A673 (cell line): ENCODE data around the gene PSMB10. TPM values are rescaled to one million over a fixed set of nuclear protein-coding genes. Genes with fewer than 3 reads are reported as not detected.

Experiments
- BruUV-seq: library from RNA; stranded (reverse); fragments of 400-500 nt; replicated peaks from 2 replicates; lab custom pipeline; 2021; lab: Mats Ljungman, UMichigan
- CTCF ChIA-PET: fragments of 300-600 bp; sonication (Branson Sonifier 250); formaldehyde crosslinking; loops from one replicate; lab custom pipeline; 2022; ENCODE audit warnings: antibody characterized with exemption; lab: Charles Lee
- POLR2A ChIA-PET: fragments of 300-600 bp; sonication (Branson Sonifier 250); formaldehyde crosslinking; loops from one replicate; lab custom pipeline; 2022; ENCODE audit warnings: antibody characterized with exemption; ENCODE audit not compliant: low non-redundant PET; lab: Charles Lee
- DNase-seq: peaks from one replicate; pipeline ENCODE4 v3.0.0-alpha.2; 2015; ENCODE audit warnings: low spot score
- H3K27ac ChIP-seq: fragments of 200-600 bp; sonication (generic); 2 replicates; pipeline ENCODE4 v1.5.1; 2016; ENCODE audit warnings: mixed run types, low read depth, mild to moderate bottlenecking, mixed read lengths, antibody characterized with exemption, low read length; ENCODE audit not compliant: poor library complexity, severe bottlenecking
- H3K27me3 ChIP-seq: fragments of 200-600 bp; sonication (generic); replicated peaks from 2 replicates; pipeline ENCODE4 v1.6.1; 2017; ENCODE audit warnings: mixed run types, low read depth, mild to moderate bottlenecking, mixed read lengths, antibody characterized with exemption, low read length; ENCODE audit not compliant: insufficient read depth, poor library complexity
- H3K36me3 ChIP-seq: fragments of 200-600 bp; sonication (generic); 2 replicates; pipeline ENCODE4 v1.6.1; 2016; ENCODE audit warnings: mixed run types, mild to moderate bottlenecking, mixed read lengths, antibody characterized with exemption, low read length; ENCODE audit not compliant: insufficient read depth, poor library complexity, severe bottlenecking
- H3K4me1 ChIP-seq: fragments of 200-600 bp; sonication (generic); 2 replicates; pipeline ENCODE4 v1.6.1; 2017; ENCODE audit warnings: mixed run types, mild to moderate bottlenecking, mixed read lengths, antibody characterized with exemption, low read length; ENCODE audit not compliant: insufficient read depth, poor library complexity, severe bottlenecking
- H3K4me3 ChIP-seq: fragments of 200-600 bp; sonication (generic); 2 replicates; pipeline ENCODE4 v1.5.1; 2016; ENCODE audit warnings: low read depth, mixed run types, mild to moderate bottlenecking, mixed read lengths, low read length; ENCODE audit not compliant: poor library complexity, severe bottlenecking
- H3K9me3 ChIP-seq: fragments of 200-600 bp; sonication (generic); 2 replicates; pipeline ENCODE4 v1.6.1; 2016; ENCODE audit warnings: mixed run types, low read depth, mild to moderate bottlenecking, mixed read lengths, antibody characterized with exemption, low read length; ENCODE audit not compliant: poor library complexity, severe bottlenecking
- CTCF ChIP-seq: fragments of 300-800, 200-600 bp; sonication (generic); conservative IDR thresholded peaks from 2 replicates; pipeline ENCODE4 v1.5.1; 2017; ENCODE audit warnings: low read depth, mild to moderate bottlenecking, antibody characterized with exemption, low read length, moderate library complexity, mixed read lengths
- EZH2 ChIP-seq: fragments of 200-600 bp; sonication (generic); IDR thresholded peaks from 2 replicates; pipeline ENCODE4 v1.6.1; 2017; ENCODE audit warnings: borderline replicate concordance, low read depth, mild to moderate bottlenecking, mixed read lengths, antibody characterized with exemption, low read length; ENCODE audit not compliant: poor library complexity, severe bottlenecking
- intact Hi-C: fragments of 100-400 bp; cut with micrococcal nuclease; formaldehyde crosslinking; loops from one replicate; pipeline ENCODE4 v1.10.0; 2022; ENCODE audit not compliant: unreplicated experiment
- total RNA-seq: library from RNA; stranded (reverse); gene quantifications from 2 replicates; pipeline ENCODE4 v1.2.3, GENCODE V29; 2021

PSMB10 gene
- total RNA-seq, 1 experiment from 2014 or later: 21.6 TPM

DNA sequence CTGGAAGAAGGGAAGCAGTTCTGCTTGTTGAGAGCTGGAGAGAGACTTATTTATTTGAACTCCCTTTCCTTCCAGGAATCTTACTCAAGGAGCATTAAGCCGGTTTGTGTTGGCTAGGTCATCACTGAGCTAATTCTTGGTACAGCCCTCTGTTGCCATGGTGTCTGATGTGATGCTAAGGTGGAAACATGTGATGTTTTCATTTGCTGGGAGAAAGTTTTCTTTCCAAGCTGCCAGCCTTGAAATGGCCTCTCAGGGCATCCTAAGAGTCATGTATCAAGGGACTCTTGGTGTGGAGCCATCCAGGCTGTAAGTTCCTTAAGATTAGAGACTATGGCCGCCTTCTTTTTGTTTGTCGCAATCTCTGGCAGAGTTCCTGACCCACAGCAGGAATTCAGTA is 39.4 kb downstream of the PSMB10 start:
- Histone ChIP-seq H3K27ac (no peak overlapping the region), H3K4me1 (peaks cover 6% of the 10 kb centered on the region), H3K9me3 (no peaks in the 10 kb centered on the region), H3K36me3 (no peaks in the 10 kb centered on the region), H3K27me3 (no peaks in the 10 kb centered on the region), H3K4me3 (no peak overlapping the region)
- CTCF ChIA-PET: interaction anchor here (0.6 kb wide), 1 partner anchor 37 kb away, joined by 7 read pairs; no protein-coding TSS in a partner anchor
- BruUV-seq: no TSS peak
- TF ChIP-seq EZH2: no peak
- DNase-seq: no peak
- POLR2A ChIA-PET: no interaction called here
- intact Hi-C loops: no loop called here

DNA sequence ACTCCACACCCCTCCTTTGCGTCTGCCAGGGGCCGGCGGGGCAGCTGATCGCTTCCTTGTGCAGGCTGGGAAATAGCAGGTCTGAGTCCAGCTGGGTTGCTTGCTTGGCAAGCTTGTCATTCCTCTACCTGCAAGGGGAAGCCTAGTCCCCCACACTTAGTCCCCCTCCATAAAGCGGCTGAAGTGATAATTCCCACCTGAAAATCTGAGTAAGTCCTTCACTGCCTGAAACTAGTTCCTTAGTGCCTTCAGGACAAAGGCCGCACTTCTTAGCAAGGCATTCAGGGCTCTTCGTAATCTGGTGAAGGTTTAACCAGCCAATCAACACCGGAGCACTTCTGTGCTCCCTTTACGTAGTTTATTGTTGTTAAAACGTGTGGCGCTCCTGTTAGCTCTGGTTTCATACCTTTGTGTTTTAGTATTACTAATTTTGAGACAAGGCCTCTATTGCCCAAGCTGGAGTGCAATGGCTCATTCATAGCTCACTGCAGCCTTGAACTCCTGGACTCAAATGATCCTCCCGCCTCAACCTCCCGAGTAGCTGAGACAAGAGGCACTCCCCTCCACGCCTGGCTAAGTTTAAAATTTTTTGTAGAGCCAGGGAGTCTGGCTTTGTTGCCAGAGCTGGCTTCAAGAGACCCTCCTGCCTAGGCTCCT is 42.8 kb downstream of the PSMB10 start:
- Histone ChIP-seq H3K9me3 (no peaks in the 10 kb centered on the region), H3K4me1 (peaks cover 6% of the 10 kb centered on the region), H3K27ac (peak overlapping the region; percentile 98), H3K36me3 (no peaks in the 10 kb centered on the region), H3K4me3 (peak overlapping the region; percentile 100), H3K27me3 (no peaks in the 10 kb centered on the region)
- TF ChIP-seq EZH2 (no peak), CTCF (no peak)
- no peak for DNase-seq
- ChIA-PET CTCF (interaction anchor here (1.6 kb wide), 1 partner anchor 10 kb away, joined by 5 read pairs; the partner anchor contains the start of gene NRN1L), POLR2A (no interaction called here)
- intact Hi-C loops: no loop called here
- TSS peak; percentile 44 for BruUV-seq

DNA sequence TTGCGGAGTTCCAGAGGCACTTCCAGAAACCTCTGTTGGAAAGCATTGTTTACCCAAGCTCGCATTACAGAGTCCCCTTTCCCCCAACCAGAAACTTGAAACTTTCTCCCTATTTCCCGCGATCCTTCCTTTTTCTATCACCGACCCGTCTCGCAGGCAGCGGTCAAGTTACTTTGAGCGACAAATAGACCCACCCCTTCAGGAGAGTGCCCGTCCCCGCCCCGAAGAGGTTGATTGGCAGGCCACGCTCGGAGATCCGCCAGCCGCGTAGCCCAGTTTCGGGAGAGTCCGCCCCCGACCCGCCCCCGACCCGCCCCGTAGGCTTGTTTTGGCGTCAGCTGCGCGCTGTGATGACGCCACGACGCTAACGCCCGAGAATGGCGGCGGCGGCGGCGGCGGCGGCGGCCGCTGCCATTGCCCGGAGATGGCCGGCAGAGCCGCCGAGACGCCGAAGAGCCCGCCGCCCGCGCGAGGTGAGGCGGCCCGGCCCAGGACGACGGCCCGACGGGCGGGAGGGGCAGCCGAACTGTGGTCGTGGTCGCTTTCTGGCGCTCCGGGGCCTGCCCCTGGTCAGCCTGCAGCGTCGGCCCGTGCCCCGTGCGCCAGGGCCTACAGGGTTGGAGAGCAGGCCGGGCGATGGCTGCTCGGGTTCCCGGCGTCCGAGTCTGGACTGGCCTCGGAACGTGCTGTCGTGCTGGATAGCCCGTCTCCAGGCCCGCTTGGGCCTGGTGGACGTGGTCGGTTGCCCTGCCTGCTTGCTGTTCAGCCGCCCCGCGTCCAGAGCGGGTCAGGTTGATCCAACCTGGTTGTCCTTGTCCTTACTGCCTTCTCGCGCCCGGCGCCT is 43.5 kb downstream of the PSMB10 start, which contains the start of gene PSKH1:
Gene PSKH1, plus strand, starts transcription at position 356 of the 844 bp plus-strand sequence. CDS start 15,496 bp downstream, outside the sequence.
- no peak for TF ChIP-seq CTCF
- no peak for TF ChIP-seq EZH2
- BruUV-seq: no TSS peak
- CTCF ChIA-PET: interaction anchor here (1.6 kb wide), 1 partner anchor 9 kb away, joined by 5 read pairs; the partner anchor contains the start of gene NRN1L

More for the DNA sequence above, 43.5 kb downstream of the PSMB10 start, which contains the start of gene PSKH1:
- intact Hi-C loops: no loop called here
- Histone ChIP-seq H3K4me1 (peaks cover 6% of the 10 kb centered on the region), H3K27me3 (no peaks in the 10 kb centered on the region), H3K9me3 (no peaks in the 10 kb centered on the region), H3K36me3 (no peaks in the 10 kb centered on the region), H3K27ac (peak within 1 kb of the TSS; percentile 98), H3K4me3 (peak within 1 kb of the TSS; percentile 100)
- peak; percentile 98 for DNase-seq
- POLR2A ChIA-PET: interaction anchor here (0.7 kb wide), 1 partner anchor 31 kb away, joined by 3 read pairs; no protein-coding TSS in a partner anchor
